Measurements from ENCODE around the gene RHOJ. TPM values are rescaled to one million over a fixed set of nuclear protein-coding genes. Genes with fewer than 3 reads are reported as not detected.
A peak's percentile ranks its signal among the peaks of the same experiment; 100 is the strongest.

The RHOJ gene
- total RNA-seq, 6 donors from 2014 or later: 4.6 to 42.5 (median 14.7) TPM

DNA sequence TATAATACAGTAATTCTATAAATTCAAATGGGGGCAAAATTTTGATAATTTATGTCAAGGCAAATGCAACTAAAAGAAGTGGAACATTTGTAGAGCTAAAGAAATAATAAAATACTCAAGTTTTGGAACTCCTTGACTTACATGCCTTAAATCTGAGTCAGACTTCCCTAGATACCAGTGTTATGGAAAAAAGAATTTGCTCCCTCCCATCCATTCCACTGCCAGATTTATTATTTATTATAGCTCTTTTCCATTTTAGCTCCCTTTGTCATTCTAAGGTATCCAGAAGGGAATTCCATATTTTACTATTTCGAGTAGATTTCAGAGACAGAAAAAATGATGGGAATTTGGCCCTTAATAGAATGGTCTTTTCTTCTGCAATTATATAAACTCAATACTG lies 44.0 kb downstream of the RHOJ start:
- Histone ChIP-seq H3K27ac (no peak overlapping the region), H3K9me3 (no peaks in the 10 kb centered on the region), H3K27me3 (no peaks in the 10 kb centered on the region), H3K36me3 (no peaks in the 10 kb centered on the region), H3K4me1 (peaks cover 0 to 9% (median 0%) of the 10 kb centered on the region in 4 donors), H3K4me3 (no peak overlapping the region)
- peak in 1 of 2 donors; percentile 80 for ATAC-seq (ENCODE audit: low FRiP score in 2 of 2)
- 70 to 71% methylated on average over 1 of the region's 1 CpG for WGBS, 2 donors
- DNase-seq: no peak
- TF ChIP-seq POLR2A (IDR thresholded peaks at IDR 0.05) (no peak), POLR2AphosphoS5 (IDR thresholded peaks at IDR 0.05) (no peak), EP300 (IDR thresholded peaks at IDR 0.05) (no peak), CTCF (IDR thresholded peaks at IDR 0.05) (no peak)

DNA sequence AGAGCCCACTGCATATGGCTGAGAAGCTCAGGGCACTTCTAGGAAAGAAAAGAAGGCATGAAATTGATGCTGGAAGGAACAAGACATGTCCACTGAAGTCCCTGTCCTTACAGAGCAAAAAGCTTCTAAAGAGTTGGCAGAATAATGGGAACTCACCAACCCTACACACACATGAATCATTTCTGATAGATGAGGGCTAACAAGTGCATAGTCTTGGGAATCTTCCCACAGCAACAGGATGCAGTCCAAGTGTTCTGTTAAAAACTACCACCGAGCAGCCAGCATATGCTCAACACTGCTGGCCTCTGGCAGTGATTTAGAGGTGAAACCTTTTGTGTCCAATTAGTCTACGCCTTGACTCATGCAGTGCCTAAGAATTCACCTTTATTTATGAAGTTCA lies 44.8 kb downstream of the RHOJ start:
- H3K27ac ChIP-seq: peak overlapping the region in 1 of 4 donors; percentile 10
- DNase-seq (no peak), ATAC-seq (ENCODE audit: low FRiP score in 2 of 2) (peak in 1 of 2 donors; percentile 63)
- H3K4me3 ChIP-seq: no peak overlapping the region
- 71 to 96% methylated on average over 2 of the region's 2 CpGs for WGBS, 2 donors
- no peaks in the 10 kb centered on the region for H3K27me3 ChIP-seq
- no peaks in the 10 kb centered on the region for H3K9me3 ChIP-seq
- H3K4me1 ChIP-seq: peaks cover 0 to 9% (median 0%) of the 10 kb centered on the region in 4 donors
- TF ChIP-seq POLR2A (IDR thresholded peaks at IDR 0.05): no peak
- no peak for TF ChIP-seq POLR2AphosphoS5 (IDR thresholded peaks at IDR 0.05)
- TF ChIP-seq EP300 (IDR thresholded peaks at IDR 0.05): no peak
- no peak for TF ChIP-seq CTCF (IDR thresholded peaks at IDR 0.05)
- no peaks in the 10 kb centered on the region for H3K36me3 ChIP-seq

GRCh38 chr14:63257299-63257698 lies 53.1 kb downstream of the RHOJ start:
- Histone ChIP-seq H3K36me3 (no peaks in the 10 kb centered on the region), H3K4me3 (no peak overlapping the region)
- WGBS, 2 donors: 59 to 73% methylated on average over 4 of the region's 4 CpGs

DNA sequence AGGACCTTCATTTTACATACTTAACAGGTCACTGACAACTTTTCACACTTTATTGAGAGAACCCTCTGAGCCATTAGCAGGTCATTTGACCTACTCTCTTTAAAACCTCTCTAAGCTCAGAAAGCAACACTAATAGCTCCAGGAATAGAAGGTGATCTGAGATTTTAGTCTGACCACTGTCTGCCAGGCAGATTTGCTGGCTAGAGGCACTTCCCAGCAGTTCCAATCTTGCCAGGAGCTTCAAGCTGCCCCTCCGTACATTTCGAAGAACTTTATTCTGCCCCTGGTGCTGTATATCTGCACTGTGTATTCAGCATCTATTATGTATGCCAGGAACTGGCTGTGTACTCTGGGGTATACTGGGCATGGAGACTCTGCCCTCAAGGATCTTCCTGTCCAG lies 58.2 kb downstream of the RHOJ start:
- DNase-seq (no peak), ATAC-seq (ENCODE audit: low FRiP score in 2 of 2) (no peak)
- Histone ChIP-seq H3K9me3 (no peaks in the 10 kb centered on the region), H3K36me3 (no peaks in the 10 kb centered on the region), H3K4me3 (no peak overlapping the region), H3K4me1 (peaks cover 0 to 2% (median 0%) of the 10 kb centered on the region in 4 donors), H3K27me3 (no peaks in the 10 kb centered on the region), H3K27ac (no peak overlapping the region)
- WGBS, 2 donors: 93 to 100% methylated on average over 2 of the region's 2 CpGs
- TF ChIP-seq POLR2AphosphoS5 (IDR thresholded peaks at IDR 0.05) (no peak), EP300 (IDR thresholded peaks at IDR 0.05) (no peak), CTCF (IDR thresholded peaks at IDR 0.05) (no peak), POLR2A (IDR thresholded peaks at IDR 0.05) (no peak)

More at GRCh38 chr14:63257299-63257698, 53.1 kb downstream of the RHOJ start:
- no peak for TF ChIP-seq POLR2AphosphoS5 (IDR thresholded peaks at IDR 0.05)
- TF ChIP-seq CTCF (IDR thresholded peaks at IDR 0.05): no peak
- no peak for TF ChIP-seq EP300 (IDR thresholded peaks at IDR 0.05)
- TF ChIP-seq POLR2A (IDR thresholded peaks at IDR 0.05): no peak
- ATAC-seq (ENCODE audit: low FRiP score in 2 of 2): no peak
- no peak for DNase-seq
- Histone ChIP-seq H3K9me3 (no peaks in the 10 kb centered on the region), H3K27ac (no peak overlapping the region), H3K4me1 (no peaks in the 10 kb centered on the region), H3K27me3 (no peaks in the 10 kb centered on the region)

- Histone ChIP-seq H3K36me3 (no peaks in the 10 kb centered on the region), H3K27me3 (no peaks in the 10 kb centered on the region), H3K9me3 (no peaks in the 10 kb centered on the region), H3K4me1 (peaks cover 0 to 4% (median 0%) of the 10 kb centered on the region in 4 donors), H3K27ac (no peak overlapping the region), H3K4me3 (no peak overlapping the region)
- WGBS, 2 donors: 75 to 77% methylated on average over 1 of the region's 1 CpG
- ATAC-seq (ENCODE audit: low FRiP score in 2 of 2) (no peak), DNase-seq (no peak)
- TF ChIP-seq POLR2A (IDR thresholded peaks at IDR 0.05) (no peak), EP300 (IDR thresholded peaks at IDR 0.05) (no peak), POLR2AphosphoS5 (IDR thresholded peaks at IDR 0.05) (no peak), CTCF (IDR thresholded peaks at IDR 0.05) (no peak)
These were observed 61.9 kb downstream of the RHOJ start for GRCh38 chr14:63266106-63266505.
